Gastroesophageal sphincter (tissue), 3 donors: ENCODE results near the gene ST3GAL5.

ENCODE experiments used
- POLR2A ChIP-seq, 2 donors: fragments of 450-650 bp; IDR thresholded peaks; one replicate each; pipeline ENCODE4 v1.6.1; 2017; ENCODE audit warnings: antibody characterized with exemption in 2 of 2, mild to moderate bottlenecking in 2 of 2, moderate library complexity in 1 of 2
- TF ChIP-seq, protein P1 (sequence below), 4 experiments: fragments of 200-600 bp in 2 of 4; fragments of 450-650 bp in 2 of 4; sonication (generic) in 1 of 4; IDR thresholded peaks; one replicate each; pipeline ENCODE4 v1.5.1; 2017 to 2019; ENCODE audit warnings: antibody characterized with exemption in 4 of 4, mild to moderate bottlenecking in 2 of 4, moderate library complexity in 2 of 4

DNA sequence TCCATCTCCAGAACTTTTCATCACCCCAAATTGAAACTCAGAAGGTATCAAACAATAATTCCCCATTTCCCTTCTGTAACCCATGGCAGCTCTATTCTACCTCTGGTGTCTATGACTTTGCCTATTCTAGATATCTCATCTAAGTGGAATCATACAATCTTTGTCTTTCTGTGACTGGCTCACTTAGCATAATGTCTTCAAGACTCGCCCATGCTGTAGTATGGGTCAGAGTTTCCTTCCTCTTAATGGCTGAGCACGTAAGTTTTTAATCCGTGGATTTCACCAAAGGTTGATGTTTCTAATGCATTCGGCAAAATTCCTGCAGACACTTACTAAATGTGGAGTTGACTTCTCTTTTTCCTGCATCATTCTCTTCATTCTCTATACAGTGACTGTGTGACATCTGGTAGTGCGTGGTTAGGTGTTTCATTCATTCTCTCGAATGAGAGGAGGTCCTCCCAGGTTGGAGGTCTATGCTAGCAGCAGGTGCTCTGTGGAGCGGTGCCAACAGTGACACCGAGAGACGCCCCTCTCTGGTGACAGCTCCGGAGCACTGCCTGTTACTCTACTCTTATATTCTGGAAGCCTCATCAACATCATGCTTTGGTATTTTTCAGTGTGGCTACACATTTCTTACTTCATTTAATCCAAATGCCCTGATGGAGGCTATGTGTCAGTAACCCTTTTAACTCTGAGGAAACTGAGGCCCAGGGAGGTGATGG lies 84.9 kb downstream of the ST3GAL5 start:
- TF ChIP-seq, protein P1, sequence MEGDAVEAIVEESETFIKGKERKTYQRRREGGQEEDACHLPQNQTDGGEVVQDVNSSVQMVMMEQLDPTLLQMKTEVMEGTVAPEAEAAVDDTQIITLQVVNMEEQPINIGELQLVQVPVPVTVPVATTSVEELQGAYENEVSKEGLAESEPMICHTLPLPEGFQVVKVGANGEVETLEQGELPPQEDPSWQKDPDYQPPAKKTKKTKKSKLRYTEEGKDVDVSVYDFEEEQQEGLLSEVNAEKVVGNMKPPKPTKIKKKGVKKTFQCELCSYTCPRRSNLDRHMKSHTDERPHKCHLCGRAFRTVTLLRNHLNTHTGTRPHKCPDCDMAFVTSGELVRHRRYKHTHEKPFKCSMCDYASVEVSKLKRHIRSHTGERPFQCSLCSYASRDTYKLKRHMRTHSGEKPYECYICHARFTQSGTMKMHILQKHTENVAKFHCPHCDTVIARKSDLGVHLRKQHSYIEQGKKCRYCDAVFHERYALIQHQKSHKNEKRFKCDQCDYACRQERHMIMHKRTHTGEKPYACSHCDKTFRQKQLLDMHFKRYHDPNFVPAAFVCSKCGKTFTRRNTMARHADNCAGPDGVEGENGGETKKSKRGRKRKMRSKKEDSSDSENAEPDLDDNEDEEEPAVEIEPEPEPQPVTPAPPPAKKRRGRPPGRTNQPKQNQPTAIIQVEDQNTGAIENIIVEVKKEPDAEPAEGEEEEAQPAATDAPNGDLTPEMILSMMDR (IDR thresholded peaks at IDR 0.05), result no peak
- no peak for TF ChIP-seq POLR2A (IDR thresholded peaks at IDR 0.05)
